GM19463 (cell line): ENCODE measurements around the gene SLC9A4.
A peak's percentile ranks its signal among the peaks of the same experiment; 100 is the strongest.

Experiments used
- ATAC-seq: cut with Tn5 transposase; IDR thresholded peaks from one replicate; pipeline ENCODE4 v1.9.1; 2021; ENCODE audit warnings: mild to moderate bottlenecking, moderate library complexity; ENCODE audit not compliant: unreplicated experiment

The SLC9A4 gene

DNA sequence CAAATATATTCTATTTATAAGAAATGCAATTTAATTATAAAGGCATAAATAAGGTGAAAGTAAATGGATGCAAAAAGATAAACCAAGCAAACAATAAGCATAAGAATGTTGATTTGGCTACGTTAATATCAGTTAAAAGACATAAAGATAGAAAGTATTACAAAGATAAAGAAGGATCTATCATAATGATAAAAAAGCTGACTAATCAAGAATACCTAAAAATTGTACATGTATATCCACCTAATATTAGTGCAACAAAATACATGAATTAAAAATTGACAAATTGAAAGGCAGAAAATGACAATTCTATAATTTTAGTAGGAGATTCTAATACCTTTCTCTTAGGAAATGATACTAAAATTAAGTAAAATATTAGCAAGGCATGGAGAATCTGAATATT, 21.5 kb downstream of the SLC9A4 start:
- no peak for ATAC-seq

DNA sequence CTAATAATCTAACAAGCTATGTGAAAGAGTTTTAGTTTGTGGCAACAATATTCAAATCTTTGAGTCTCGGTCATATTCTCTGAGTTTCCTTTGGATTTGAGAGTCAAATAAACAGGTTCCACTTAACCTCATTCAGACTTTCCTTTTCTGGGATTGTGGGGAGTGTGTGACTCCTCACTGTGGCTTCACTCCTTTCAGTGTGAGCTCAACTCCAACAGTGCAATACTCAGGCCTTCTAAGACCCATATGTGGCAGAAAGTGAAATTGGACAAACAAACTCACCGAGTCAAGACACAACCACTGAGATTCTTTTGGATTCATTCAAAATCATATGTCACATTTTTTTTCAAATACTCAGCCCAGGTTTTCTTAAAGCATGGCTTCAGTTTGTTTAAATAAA, 25.4 kb downstream of the SLC9A4 start:
- ATAC-seq = no peak

DNA sequence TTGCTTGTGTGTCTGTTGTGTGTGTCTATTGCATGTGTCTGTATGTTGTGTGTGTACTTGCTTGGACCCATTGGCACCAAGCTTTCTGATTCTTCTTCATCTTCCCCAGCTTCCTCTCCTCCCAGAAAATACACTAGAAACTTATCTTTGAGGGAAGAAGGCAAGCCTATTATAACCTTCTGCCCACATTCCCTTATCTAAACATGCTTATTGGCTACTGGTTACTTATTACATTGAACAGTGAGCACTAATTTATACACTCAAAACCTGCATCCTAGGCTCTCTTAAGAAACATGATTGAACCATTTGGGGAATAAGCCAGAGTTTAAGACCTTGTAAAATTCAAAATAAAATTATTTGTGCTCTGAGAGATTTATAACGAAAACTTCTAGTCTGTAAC, 26.5 kb downstream of the SLC9A4 start:
- ATAC-seq = no peak

DNA sequence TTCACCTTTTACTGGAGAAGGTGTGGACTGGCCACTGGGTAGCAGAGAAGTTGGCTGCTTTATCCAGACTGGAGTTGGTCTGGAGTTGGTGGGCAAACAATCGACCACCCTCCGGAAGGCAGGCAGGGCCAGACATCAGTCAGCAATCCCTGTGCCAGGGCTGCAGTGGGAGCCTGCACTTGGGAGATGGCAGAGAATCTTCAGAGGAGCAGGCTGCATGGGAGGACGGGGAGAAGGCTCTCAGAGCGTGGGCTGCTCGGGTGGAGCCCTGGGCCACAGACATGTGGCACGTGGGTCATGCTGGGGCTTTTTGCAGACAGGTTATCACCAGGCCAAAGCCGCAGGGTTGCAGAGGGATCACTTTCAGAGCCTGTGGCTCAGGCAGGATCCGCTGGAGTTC, 29.6 kb downstream of the SLC9A4 start:
- ATAC-seq = no peak

DNA sequence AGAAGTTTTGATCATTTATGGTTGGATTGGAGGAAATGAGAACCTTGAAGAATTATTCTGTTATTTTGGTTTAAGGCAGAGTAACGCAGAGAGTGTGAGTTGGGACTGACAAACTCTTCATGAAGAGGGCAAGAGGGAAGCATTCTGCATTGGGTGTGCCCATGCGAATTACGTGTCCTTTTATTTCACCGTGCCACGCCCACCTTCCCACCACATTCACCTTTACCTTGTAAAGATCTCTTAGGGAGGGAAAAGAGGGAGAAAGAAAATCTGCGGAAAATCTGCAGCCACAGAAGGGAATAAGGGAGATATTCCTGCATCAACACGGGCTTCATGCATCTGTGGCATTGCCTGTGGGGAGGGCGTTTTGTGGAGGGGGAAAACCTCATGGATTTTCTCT, 31.8 kb downstream of the SLC9A4 start:
- ATAC-seq = no peak

DNA sequence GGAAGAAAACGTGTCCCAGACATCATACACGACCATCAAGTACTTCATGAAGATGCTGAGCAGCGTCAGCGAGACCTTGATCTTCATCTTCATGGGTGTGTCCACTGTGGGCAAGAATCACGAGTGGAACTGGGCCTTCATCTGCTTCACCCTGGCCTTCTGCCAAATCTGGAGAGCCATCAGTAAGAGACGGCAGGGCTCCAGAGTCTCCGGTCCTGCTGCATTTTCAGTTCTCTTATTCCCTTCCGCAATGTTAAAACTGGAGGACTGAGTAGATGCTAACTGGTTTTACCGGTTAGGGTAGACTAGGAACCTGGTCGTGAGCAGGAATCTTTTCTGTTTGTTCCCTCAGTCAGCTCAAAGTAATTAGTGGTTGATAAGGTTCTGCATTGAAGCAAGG, 32.3 kb downstream of the SLC9A4 start:
- ATAC-seq = no peak

DNA sequence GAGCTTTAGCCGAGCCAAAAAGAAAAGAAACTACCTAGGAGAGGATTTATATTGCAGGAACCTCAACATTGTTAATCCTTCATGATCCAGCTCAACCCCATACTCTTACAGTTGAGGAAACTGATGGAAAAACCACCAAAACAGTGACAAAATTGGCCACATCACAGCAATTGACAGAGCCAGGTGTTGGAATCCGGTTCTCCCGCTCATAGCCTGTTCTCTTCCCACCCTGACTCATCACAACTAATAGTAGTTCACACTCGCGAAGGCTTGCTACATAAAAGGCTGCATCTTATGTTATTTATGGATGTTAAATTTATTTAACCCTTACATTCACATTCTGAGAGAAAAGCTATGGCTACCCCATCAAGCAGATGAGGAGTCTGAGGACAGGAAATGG, 33.7 kb downstream of the SLC9A4 start:
- no peak for ATAC-seq

DNA sequence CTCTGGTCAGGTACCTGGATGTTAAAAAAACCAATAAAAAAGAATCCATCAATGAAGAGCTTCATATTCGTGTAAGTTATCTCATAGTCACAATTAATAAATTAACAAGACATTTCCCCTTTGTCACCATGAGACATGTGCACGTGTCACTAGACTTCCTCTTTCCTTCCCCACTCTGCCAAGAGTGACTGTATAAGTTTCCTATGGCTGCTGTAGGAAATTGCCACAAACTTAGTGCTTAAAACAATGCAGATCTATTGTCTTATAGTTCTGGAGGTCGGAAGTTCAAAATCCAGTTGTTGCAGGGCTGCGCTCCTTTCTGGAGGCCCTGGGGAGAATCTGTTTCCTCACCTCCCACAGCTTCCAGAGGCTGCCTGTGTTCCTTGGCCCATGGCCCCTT, 35.8 kb downstream of the SLC9A4 start:
- no peak for ATAC-seq

DNA sequence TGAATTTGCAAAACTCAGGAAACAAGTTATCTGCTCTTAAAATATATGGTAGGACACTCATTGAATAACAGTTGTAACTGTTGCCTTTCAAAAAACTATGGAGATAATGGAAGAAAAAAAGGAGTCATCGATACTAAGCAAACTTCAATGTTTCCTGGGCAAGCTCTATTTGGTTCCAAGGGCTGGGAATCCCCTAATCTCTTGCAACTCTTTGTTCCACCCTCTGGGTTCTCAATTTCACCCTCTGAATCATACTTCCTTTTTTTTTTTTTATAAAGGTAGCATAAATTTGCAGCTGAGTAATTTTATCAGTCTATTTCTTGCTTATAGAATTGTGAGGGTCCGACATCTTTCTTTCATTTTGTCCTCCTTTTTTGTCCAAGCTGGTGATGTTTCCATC, 36.7 kb downstream of the SLC9A4 start:
- no peak for ATAC-seq

DNA sequence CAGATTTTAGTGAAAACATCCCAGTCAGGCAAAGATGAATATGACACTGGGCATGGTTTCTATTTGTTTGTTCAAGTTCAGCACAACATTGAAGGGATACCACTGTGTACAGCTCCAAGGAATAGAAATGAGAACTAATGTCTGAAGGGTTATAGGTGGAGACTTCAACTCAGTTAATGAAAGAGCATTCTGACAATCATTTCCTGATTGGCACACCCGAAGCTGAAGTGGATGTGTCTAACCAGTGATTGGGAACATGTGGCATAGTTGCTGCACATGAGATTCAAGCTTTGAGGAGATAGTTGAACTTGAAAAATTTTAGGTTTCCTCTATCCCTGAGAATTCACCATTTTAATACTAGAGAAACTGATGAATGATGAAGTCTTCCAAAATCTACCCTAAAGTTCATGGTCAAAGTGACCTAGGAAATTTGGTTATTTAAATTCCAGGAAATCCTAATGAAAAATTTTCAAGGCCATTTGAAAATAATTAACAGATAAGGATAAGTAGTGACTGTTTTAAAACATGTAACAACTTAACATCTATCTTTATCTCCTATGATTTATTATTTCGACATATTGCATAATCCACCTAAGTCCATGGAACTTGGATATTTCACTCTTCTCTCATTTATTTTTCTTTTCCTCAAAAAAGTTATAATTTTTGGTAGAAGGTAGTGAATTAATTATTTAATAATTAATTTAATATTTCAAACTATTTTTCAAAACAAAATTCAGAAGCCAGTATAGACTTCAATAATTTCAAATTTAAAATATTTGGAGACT, 38.0 kb downstream of the SLC9A4 start:
- ATAC-seq = no peak

DNA sequence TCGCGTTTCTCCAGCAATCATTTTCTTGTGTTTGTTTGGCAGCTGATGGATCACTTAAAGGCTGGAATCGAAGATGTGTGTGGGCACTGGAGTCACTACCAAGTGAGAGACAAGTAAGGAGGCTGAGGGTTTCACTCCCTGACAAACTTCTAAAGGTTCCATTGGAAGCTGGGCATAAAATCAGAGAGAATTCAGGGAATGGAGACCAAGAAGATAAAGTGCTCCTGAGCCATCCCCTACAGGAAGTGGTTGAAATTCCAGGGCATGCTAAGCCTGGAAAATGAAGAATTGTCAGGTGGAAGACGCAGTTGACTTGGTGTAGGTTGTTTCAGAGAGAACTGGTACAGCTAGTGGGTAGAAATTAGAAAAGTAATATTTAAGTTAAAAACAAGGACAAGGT, 39.1 kb downstream of the SLC9A4 start:
- ATAC-seq = no peak

DNA sequence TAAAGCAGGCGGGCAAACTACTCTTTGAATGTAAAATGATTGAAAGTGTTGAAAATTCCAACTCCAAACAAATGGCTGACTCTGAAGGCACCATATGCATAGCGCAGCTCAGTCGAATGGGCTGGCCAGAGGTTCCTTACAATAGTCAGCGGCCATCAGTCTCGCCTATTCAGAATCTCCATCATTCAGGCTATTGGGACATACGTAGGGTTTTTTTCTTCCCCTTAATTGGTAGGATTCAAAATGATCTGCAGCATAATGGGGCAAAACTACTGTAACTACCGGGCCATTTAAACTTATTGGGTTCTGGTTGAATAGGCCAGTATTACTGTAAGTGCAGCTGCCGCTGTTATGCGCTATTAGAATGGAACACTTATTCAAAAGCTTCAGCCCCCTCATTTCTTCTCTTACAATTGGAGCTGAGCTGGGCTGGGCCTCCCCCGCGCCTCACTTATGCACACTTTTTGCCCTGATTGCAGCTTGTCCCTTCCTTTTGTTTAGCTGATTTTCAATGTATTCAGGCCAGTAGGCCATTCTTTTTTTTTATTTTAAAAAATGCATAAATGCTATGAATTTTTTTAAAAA, 40.4 kb downstream of the SLC9A4 start:
- ATAC-seq = no peak

DNA sequence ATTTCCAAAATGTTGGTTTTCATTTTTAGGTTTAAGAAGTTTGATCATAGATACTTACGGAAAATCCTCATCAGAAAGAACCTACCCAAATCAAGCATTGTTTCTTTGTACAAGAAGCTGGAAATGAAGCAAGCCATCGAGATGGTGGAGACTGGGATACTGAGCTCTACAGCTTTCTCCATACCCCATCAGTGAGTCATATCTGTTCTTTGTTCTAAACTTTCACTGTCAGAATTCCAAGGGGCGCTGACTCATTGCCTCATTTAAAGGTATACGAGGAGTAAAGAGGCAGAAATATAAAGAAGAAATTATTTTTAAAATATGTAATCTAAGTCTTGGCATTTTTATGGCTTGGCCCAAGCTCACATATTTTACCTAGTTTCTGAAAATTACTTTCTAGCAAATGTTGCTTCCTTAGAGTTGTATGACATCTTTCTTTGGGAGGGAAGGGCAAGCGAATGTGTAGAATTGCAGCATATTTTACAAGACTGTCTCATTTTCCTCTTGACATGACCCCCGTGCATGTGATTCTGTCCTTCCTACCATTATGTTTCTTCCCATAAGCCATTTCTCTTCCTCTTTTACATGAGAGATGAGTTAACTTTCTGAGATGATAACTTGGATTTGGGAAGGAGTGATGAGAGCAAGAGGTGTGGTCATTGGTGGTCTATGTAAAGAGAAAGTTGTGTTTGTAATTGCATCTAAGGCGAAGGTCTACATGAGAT, 41.2 kb downstream of the SLC9A4 start:
- no peak for ATAC-seq

DNA sequence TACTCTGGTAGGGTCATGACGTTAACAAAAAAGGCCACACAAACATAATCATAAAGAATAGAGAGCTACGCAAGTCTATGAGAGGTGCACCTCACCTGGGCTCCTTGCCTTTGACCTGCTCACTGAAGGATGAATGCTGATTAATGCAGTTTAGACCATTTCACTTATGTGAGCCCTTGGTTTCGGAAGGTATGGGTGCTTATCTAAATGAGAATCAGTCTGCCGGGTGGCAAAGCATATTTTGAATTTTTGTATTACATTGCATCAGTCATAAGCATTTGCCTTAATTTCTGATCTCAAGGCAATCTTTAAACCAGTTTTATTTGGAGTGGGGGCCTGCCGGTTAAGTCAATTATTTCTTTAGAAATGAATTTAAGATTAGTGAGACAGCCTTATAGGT, 42.8 kb downstream of the SLC9A4 start:
- no peak for ATAC-seq

DNA sequence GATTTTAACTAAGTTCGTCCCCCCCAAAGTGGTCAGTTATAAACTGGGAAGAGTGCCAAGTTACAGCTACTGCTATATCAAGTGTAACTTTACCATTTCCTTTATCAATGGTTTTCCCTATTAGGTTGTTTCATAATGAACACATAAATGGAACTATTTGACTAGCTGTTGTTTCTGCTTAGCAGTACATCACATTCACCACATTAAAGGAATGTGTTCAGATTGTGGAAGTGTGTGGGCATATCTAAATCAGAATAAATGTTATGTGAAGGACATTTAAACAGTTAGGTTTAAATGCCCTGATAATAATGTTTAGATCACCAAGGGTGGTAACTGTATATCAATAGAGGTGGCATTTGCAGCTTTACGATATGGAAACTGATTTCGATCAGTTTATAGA, 45.1 kb downstream of the SLC9A4 start:
- ATAC-seq = no peak

DNA sequence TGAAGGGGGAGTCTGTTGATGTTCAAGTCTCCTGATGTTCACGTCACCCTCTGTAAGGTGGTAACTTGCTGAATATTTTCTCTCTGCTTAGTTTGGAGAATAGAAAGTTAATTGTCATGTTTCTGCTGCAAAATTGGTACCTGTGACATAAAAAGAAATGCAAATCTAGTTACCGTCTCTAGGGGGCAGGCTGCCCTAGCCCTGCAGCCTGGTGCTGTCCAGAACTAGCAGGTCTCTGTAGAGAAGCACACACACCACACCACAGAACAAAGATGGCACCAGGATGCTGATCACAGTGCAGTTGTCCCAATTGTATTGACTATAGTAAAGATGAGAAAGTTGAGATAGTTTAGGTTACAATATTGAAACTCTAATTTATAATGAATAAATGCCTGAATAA, 47.0 kb downstream of the SLC9A4 start:
- peak; percentile 79 for ATAC-seq

DNA sequence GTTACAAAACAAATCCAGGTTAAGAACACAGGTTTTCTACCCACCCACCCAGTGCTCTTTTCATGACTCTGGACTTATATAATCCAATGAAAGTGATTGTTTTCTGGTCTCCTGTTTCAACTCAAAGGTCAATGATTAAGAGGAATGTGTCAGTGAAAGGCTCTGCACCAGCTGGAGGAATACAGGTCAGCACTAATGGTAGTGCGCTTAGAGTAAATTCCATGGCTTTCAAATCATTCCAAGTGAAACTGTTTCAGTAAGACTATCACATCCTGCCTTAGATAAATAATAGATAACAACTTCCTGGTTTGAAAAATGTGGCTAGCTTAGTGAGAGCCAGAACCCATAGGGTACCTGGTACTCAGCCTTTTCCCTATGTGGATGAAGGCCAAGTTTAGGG, 47.8 kb downstream of the SLC9A4 start:
- ATAC-seq = no peak

DNA sequence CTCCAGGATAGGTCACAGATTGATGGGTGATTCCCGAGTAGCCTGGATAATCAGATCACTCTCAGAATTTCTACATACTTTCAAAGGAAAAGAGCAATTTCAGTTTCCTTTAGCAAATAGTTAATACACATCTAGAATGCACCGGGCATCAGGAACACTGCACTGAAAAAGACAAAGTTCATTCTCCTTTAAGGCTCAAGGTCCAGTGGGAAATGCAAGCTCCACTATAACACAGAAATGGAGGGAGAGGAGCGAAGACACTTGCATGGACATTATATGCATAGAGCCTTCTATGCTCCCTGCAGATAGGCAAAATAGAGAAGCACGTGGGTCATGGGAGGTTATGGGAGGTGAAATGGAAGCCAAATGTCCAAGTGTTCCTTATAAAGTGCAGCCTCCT, 49.1 kb downstream of the SLC9A4 start:
- no peak for ATAC-seq

DNA sequence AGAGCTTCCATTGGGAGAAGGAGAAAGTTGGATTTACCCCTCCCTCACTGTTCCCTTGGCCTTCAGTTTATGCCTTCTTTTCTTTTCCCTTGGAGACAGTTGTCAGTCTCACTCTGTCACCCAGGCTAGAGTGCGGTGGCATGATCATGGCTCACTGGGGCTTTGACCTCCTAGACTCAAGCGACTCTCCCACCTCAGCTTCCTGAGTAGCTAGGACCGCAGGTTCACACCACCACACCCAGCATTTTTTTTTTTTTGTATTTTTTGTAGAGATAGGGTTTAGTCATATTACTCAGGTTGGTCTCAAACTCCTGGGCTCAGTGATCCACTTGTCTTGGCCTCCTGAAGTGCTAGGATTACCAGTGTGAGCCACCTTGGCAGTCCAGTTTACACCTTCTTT, 49.9 kb downstream of the SLC9A4 start:
- no peak for ATAC-seq

DNA sequence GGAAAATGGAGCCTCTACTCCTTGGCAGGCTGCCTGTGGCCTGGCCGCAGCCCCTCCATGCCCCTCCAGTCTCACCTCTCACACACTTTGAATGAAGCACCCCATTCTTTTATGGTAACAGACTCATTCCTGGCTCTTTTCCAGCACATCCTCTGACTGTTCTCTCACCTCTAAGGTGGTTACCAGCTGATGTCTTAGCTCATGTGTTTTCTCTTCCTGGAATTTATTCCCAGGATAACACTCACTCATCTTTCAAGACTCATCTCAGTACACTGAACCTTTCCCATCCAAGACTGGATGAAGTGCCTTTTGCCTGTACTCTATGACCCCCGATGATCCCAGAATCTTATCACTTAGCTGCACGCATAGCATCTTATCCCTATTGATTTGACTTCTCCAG, 50.6 kb downstream of the SLC9A4 start:
- ATAC-seq = no peak

DNA sequence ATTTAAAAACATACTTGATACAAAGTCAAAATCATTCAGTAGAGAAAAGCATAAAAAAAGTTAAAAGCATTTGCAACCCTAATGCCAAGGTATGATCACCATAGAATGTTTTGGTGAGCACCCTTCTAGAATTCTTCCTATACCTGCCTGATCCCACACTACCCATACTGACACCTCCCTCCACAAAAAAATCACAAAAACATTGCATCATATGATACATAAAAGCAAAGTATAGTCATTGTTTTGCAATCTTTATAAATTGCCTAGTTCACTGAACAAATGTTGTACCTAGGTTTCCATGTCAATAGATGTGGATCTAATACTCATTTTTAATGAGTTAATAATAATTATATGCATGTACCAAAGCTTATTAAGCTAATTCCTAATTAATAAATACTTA, 54.1 kb downstream of the SLC9A4 start:
- no peak for ATAC-seq

DNA sequence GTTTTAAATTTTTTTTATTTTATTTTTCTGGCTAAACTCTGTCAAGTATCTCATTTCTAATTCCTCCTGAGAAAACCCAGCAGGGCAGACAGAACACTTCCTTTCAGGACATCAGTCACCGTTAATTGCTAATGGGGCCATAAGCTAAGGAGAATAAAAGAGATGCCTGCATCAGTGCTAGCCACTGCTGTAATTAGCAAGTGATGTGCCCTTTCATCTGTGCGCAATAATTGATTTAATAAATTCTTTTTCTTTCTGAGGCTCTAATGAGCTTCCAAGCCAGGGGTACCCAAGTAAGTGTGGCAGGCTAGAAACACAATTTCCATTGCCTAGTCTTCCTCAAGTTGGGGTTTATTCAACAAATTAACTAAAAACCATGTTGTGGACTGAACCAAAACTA, 65.5 kb downstream of the SLC9A4 start:
- no peak for ATAC-seq
